HEK293T (cell line): ENCODE measurements around the gene ARL6IP1.

Experiments used
- BHLHE40 ChIP-seq: fragments of 450-650 bp; IDR thresholded peaks from 2 replicates; pipeline ENCODE4 v1.6.1; 2016; ENCODE audit warnings: mild to moderate bottlenecking, moderate library complexity, borderline replicate concordance
- ELF4 ChIP-seq: fragments of 450-650 bp; IDR thresholded peaks from 2 replicates; pipeline ENCODE4 v1.6.1; 2017; ENCODE audit warnings: antibody characterized with exemption
- FOXA1 ChIP-seq: fragments of 450-650 bp; IDR thresholded peaks from 2 replicates; pipeline ENCODE4 v1.6.1; 2016; ENCODE audit warnings: mild to moderate bottlenecking
- FOXK2 ChIP-seq: fragments of 450-650 bp; IDR thresholded peaks from 2 replicates; pipeline ENCODE4 v1.6.1; 2016; ENCODE audit warnings: mild to moderate bottlenecking
- SP1 ChIP-seq: fragments of 450-650 bp; IDR thresholded peaks from 2 replicates; pipeline ENCODE4 v1.6.1; 2017

DNA sequence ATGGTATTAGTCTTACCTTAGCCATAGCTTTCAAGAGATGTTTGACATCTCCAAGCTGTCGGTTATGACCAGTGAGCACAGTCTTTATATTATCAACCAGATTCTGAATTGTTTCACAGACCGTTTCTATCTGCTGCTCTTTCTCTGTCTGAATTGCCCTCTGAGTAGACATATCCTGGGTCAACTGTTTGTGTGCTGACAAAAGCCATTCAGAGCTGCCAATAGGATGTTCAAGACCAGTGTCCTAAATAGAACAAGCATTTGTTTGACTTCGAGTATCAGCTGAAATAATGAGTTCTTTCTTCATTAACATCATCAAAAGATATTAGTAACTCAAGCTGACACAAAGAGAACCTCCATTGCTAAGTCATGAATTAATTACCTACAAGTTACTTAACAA lies 14.9 kb upstream of the ARL6IP1 start:
- TF ChIP-seq BHLHE40, result no peak
- TF ChIP-seq SP1, result no peak
- no peak for TF ChIP-seq FOXA1
- TF ChIP-seq FOXK2, result no peak
- TF ChIP-seq ELF4, result no peak
